Adipocyte (in vitro differentiated cells): Measurements from ENCODE around the gene ACOT11.

ENCODE experiments used
- DNase-seq: peaks from one replicate; pipeline ENCODE4 v3.0.0-alpha.2; 2015; ENCODE audit warnings: low read depth
- H3K27me3 ChIP-seq: replicated peaks from 2 replicates; pipeline ENCODE4 v1.7.0; 2013; ENCODE audit warnings: mild to moderate bottlenecking, low read length, moderate library complexity; ENCODE audit not compliant: control insufficient read depth, insufficient read depth
- H3K36me3 ChIP-seq: 2 replicates; pipeline ENCODE4 v1.7.0; 2013; ENCODE audit warnings: low read length, mild to moderate bottlenecking, moderate library complexity; ENCODE audit not compliant: control insufficient read depth, insufficient read depth, severe bottlenecking
- H3K4me1 ChIP-seq: 2 replicates; pipeline ENCODE4 v1.7.0; 2013; ENCODE audit warnings: mild to moderate bottlenecking, low read length, moderate library complexity; ENCODE audit not compliant: control insufficient read depth, insufficient read depth
- H3K4me3 ChIP-seq: 2 replicates; pipeline ENCODE4 v1.7.0; 2013; ENCODE audit warnings: mild to moderate bottlenecking, low read length, moderate library complexity
- H3K9ac ChIP-seq: 2 replicates; pipeline ENCODE4 v1.7.0; 2013; ENCODE audit warnings: mild to moderate bottlenecking, low read length, moderate library complexity
- H3K9me3 ChIP-seq: 2 replicates; pipeline ENCODE4 v1.7.0; 2013; ENCODE audit warnings: mild to moderate bottlenecking, low read length, moderate library complexity; ENCODE audit not compliant: control insufficient read depth

The ACOT11 gene

GRCh38 chr1:54538538-54538937 lies 9.5 kb upstream of the ACOT11 start:
- Histone ChIP-seq H3K9ac (no peak overlapping the region), H3K4me1 (peaks cover 10% of the 10 kb centered on the region), H3K9me3 (no peaks in the 10 kb centered on the region), H3K27me3 (no peaks in the 10 kb centered on the region), H3K4me3 (no peak overlapping the region), H3K36me3 (no peaks in the 10 kb centered on the region)
- no peak for DNase-seq

- no peak for DNase-seq
- Histone ChIP-seq H3K27me3 (no peaks in the 10 kb centered on the region), H3K9ac (no peak overlapping the region), H3K9me3 (no peaks in the 10 kb centered on the region), H3K4me1 (peaks cover 10% of the 10 kb centered on the region), H3K36me3 (no peaks in the 10 kb centered on the region), H3K4me3 (no peak overlapping the region)
These were observed 7.3 kb upstream of the ACOT11 start for GRCh38 chr1:54540582-54541295.

- Histone ChIP-seq H3K27me3 (no peaks in the 10 kb centered on the region), H3K4me3 (peak overlapping the region; percentile 73), H3K9me3 (no peaks in the 10 kb centered on the region), H3K9ac (peak overlapping the region; percentile 33), H3K4me1 (peaks cover 10% of the 10 kb centered on the region), H3K36me3 (no peaks in the 10 kb centered on the region)
- peak; percentile 76 for DNase-seq
These were observed 5.7 kb upstream of the ACOT11 start for GRCh38 chr1:54542120-54542961.

- Histone ChIP-seq H3K4me1 (peaks cover 14% of the 10 kb centered on the region), H3K4me3 (peak overlapping the region; percentile 73), H3K9me3 (no peaks in the 10 kb centered on the region), H3K36me3 (no peaks in the 10 kb centered on the region), H3K27me3 (no peaks in the 10 kb centered on the region), H3K9ac (no peak overlapping the region)
- DNase-seq, result peak; percentile 4
These were observed 5.0 kb upstream of the ACOT11 start for GRCh38 chr1:54542962-54543539.

GRCh38 chr1:54543729-54544496 lies 4.1 kb upstream of the ACOT11 start:
- no peaks in the 10 kb centered on the region for H3K36me3 ChIP-seq
- no peak overlapping the region for H3K9ac ChIP-seq
- peaks cover 14% of the 10 kb centered on the region for H3K4me1 ChIP-seq
- H3K27me3 ChIP-seq, result no peaks in the 10 kb centered on the region
- no peak overlapping the region for H3K4me3 ChIP-seq
- DNase-seq, result peak; percentile 32
- no peaks in the 10 kb centered on the region for H3K9me3 ChIP-seq

- Histone ChIP-seq H3K4me3 (no peak overlapping the region), H3K9me3 (no peaks in the 10 kb centered on the region), H3K4me1 (peaks cover 14% of the 10 kb centered on the region), H3K36me3 (no peaks in the 10 kb centered on the region), H3K9ac (no peak overlapping the region), H3K27me3 (no peaks in the 10 kb centered on the region)
- DNase-seq, result no peak
These were observed 2.0 kb upstream of the ACOT11 start for GRCh38 chr1:54545916-54546635.

- no peaks in the 10 kb centered on the region for H3K9me3 ChIP-seq
- H3K36me3 ChIP-seq, result no peaks in the 10 kb centered on the region
- H3K9ac ChIP-seq, result no peak overlapping the region
- peaks cover 12% of the 10 kb centered on the region for H3K4me1 ChIP-seq
- H3K4me3 ChIP-seq, result no peak overlapping the region
- H3K27me3 ChIP-seq, result no peaks in the 10 kb centered on the region
- no peak for DNase-seq
These were observed 1.2 kb upstream of the ACOT11 start for GRCh38 chr1:54546651-54547401.

- no peak for DNase-seq
- H3K9ac ChIP-seq, result no peak overlapping the region
- peaks cover 5% of the 10 kb centered on the region for H3K4me1 ChIP-seq
- no peak overlapping the region for H3K4me3 ChIP-seq
- H3K36me3 ChIP-seq, result no peaks in the 10 kb centered on the region
- H3K9me3 ChIP-seq, result no peaks in the 10 kb centered on the region
- H3K27me3 ChIP-seq, result no peaks in the 10 kb centered on the region
These were observed 489 bp downstream of the ACOT11 start for GRCh38 chr1:54548389-54549044.

- Histone ChIP-seq H3K9ac (no peak overlapping the region), H3K4me1 (peaks cover 5% of the 10 kb centered on the region), H3K36me3 (no peaks in the 10 kb centered on the region), H3K9me3 (no peaks in the 10 kb centered on the region), H3K4me3 (no peak overlapping the region), H3K27me3 (no peaks in the 10 kb centered on the region)
- DNase-seq, result no peak
These were observed 1.3 kb downstream of the ACOT11 start for GRCh38 chr1:54549181-54549924.
